ENCODE data around the gene SCN8A. TPM values are rescaled to one million over a fixed set of nuclear protein-coding genes. Genes with fewer than 3 reads are reported as not detected.

SCN8A gene
- total and polyA plus RNA-seq, 2 donors (not counting 3 experiments of a cell fraction or from before 2014, with no cell fraction given): 9.4 to 20.4 TPM

- H3K9me3 ChIP-seq (replicated peaks; ENCODE audit: control insufficient read depth, insufficient read depth, low read length): no peaks in the 10 kb centered on the region
- peaks cover 9% of the 10 kb centered on the region for H3K4me1 ChIP-seq (ENCODE audit: control insufficient read depth, extremely low read depth, insufficient read depth, low read length)
- no peak overlapping the region for H3K4me2 ChIP-seq (ENCODE audit: insufficient read depth, low read length)
- no TSS peak for BruUV-seq (replicated peaks)
- H4K20me1 ChIP-seq (replicated peaks; ENCODE audit: control insufficient read depth, extremely low read depth, insufficient read depth, low read length): no peaks in the 10 kb centered on the region
- DNase-seq (ENCODE audit: low read depth, low spot score): peak; percentile 20
- H3K4me3 ChIP-seq (replicated peaks in 1 of 3; ENCODE audit: insufficient read depth in 1 of 3, low read depth in 1 of 3, low read length in 3 of 3): peak overlapping the region in 1 of 3 experiments; percentile 84
- FAIRE-seq: no peak
- POLR2A ChIA-PET: no interaction called here
- peaks cover 0 to 4% of the 10 kb centered on the region in 2 experiments for H3K27me3 ChIP-seq (ENCODE audit: control insufficient read depth in 2 of 2, insufficient read depth in 2 of 2, low read length in 2 of 2)
- dilution Hi-C loops (cut with MboI; ENCODE audit: extremely low pct_ligation_motif_present, low sequenced_read_pairs): no loop called here
- no peaks in the 10 kb centered on the region for H3K79me2 ChIP-seq (ENCODE audit: control insufficient read depth, insufficient read depth, low read length)
- intact Hi-C loops (cut with micrococcal nuclease): no loop called here
- CTCF ChIA-PET: interaction anchor here (1.1 to 4.7 kb wide), 3 partner anchors 17 to 132 kb away, joined by 3 to 34 read pairs (median 4); no protein-coding TSS in a partner anchor
- no peaks in the 10 kb centered on the region for H3K36me3 ChIP-seq (ENCODE audit: control insufficient read depth in 2 of 2, extremely low read depth in 1 of 2, insufficient read depth in 2 of 2, low read length in 2 of 2)
- H3K9me1 ChIP-seq (replicated peaks; ENCODE audit: control insufficient read depth, extremely low read depth, insufficient read depth, low read length): no peaks in the 10 kb centered on the region
- H3K27ac ChIP-seq (ENCODE audit: insufficient read depth, low read depth, low read length): no peak overlapping the region
- no peak for TF ChIP-seq EZH2 (IDR thresholded peaks at IDR 0.05; ENCODE audit: borderline replicate concordance, low read depth, low read length, severe bottlenecking)
- TF ChIP-seq POLR2AphosphoS5 (IDR thresholded peaks at IDR 0.05; ENCODE audit: insufficient read depth, low read depth, low read length): no peak
- no peak for TF ChIP-seq FOS (IDR thresholded peaks at IDR 0.05; ENCODE audit: borderline replicate concordance, insufficient read depth, low read length)
- TF ChIP-seq POLR2A (IDR thresholded peaks at IDR 0.05; ENCODE audit: low read depth, low read length): no peak
- no peak for TF ChIP-seq MAX (IDR thresholded peaks at IDR 0.05; ENCODE audit: insufficient read depth, insufficient read length)
- no peak for TF ChIP-seq CTCF (IDR thresholded peaks at IDR 0.05; ENCODE audit: extremely low read depth in 1 of 2, insufficient read depth in 1 of 2, low read depth in 1 of 2, low read length in 2 of 2)
- TF ChIP-seq JUN (IDR thresholded peaks at IDR 0.05; ENCODE audit: borderline replicate concordance, insufficient read depth, insufficient read length, low read depth): no peak
- no peak for TF ChIP-seq MYC (IDR thresholded peaks at IDR 0.05; ENCODE audit: low read depth, low read length)
- TF ChIP-seq GATA2 (IDR thresholded peaks at IDR 0.05; ENCODE audit: insufficient read depth, insufficient read length, low read depth, low read length): no peak
- no peak overlapping the region for H2AFZ ChIP-seq (ENCODE audit: low read depth, low read length)
- no peak overlapping the region for H3K9ac ChIP-seq (replicated peaks; ENCODE audit: extremely low read depth, insufficient read depth, low read length)
Measured at GRCh38 chr12:51848841-51849735, 258.1 kb downstream of the SCN8A start.

All from endothelial cell of umbilical vein (primary cell).